Psoas muscle (tissue), 8 donors: Measurements from ENCODE around the gene CSRNP2. TPM values are rescaled to one million over a fixed set of nuclear protein-coding genes. Genes with fewer than 3 reads are reported as not detected.

ENCODE experiments used
- ATAC-seq, 4 donors: fragments of 200-7000 bp; cut with Tn5 transposase; one replicate each; pipeline ENCODE4 v1.9.1; 2020; ENCODE audit warnings: moderate library complexity in 3 of 4, mild to moderate bottlenecking in 2 of 4
- DNase-seq, 2 donors: peaks; one replicate each; pipeline ENCODE4 v3.0.0-alpha.2; 2020
- H3K27ac ChIP-seq: fragments of 200-600 bp; one replicate; pipeline ENCODE4 v1.8.0; 2022
- H3K27me3 ChIP-seq, 3 donors: fragments of 200-600 bp in 1 of 3; one replicate each; pipeline versions ENCODE4 v1.6.1 to v1.8.0; 2013 to 2022; ENCODE audit warnings: low read length in 2 of 3, mild to moderate bottlenecking in 2 of 3, moderate library complexity in 1 of 3; ENCODE audit not compliant: insufficient read depth in 3 of 3
- H3K36me3 ChIP-seq, 2 donors: fragments of 200-600 bp in 1 of 2; one replicate each; pipeline versions ENCODE4 v1.6.1 to v1.8.0; 2013 to 2022; ENCODE audit warnings: low read depth in 1 of 2, mild to moderate bottlenecking in 1 of 2, moderate library complexity in 1 of 2; ENCODE audit not compliant: insufficient read depth in 1 of 2
- H3K4me1 ChIP-seq: fragments of 200-600 bp; one replicate; pipeline ENCODE4 v1.8.0; 2022
- H3K4me3 ChIP-seq: fragments of 200-600 bp; one replicate; pipeline ENCODE4 v1.8.0; 2022; ENCODE audit warnings: mild to moderate bottlenecking
- H3K9me3 ChIP-seq: fragments of 200-600 bp; one replicate; pipeline ENCODE4 v1.8.0; 2022
- WGBS, 3 donors: extraction: QIAGEN DNeasy Blood & Tissue Kit; methylation state at CpG; one replicate each; pipeline versions ENCODE4 v1.1.6 to v1.1.7; 2013; 5-methylcytosine and 5-hydroxymethylcytosine counted together
- intact Hi-C, 2 donors: fragments of 100-400 bp; cut with DNase I; formaldehyde crosslinking; loops; one replicate each; pipeline versions ENCODE4 v1.11.0 to v1.14.2; 2022
- polyA plus RNA-seq, 3 donors: library from polyadenylated mRNA; stranded (reverse); fragments of 200-250 nt; gene quantifications; one replicate each; pipeline ENCODE4 v1.2.3, GENCODE V29; 2013
- total RNA-seq, 4 donors: library from RNA; stranded (reverse); fragmentation: NEBNext Ultra II Directional in 2 of 4; extraction: Animal tissue kit (Norgen Biotek cat#: 25700) in 2 of 4; gene quantifications; one replicate each; pipeline versions ENCODE4 v1.2.1 to v1.2.4, GENCODE V29; 2021 to 2023
- TF ChIP-seq, protein P1 (sequence below): fragments of 200-600 bp; IDR thresholded peaks from one replicate; pipeline ENCODE4 v1.8.0; 2022; ENCODE audit warnings: antibody characterized with exemption
- donor health status: healthy with polysubstance abuse.
- donor health status: DM: no; HTN: no; CAD: no; lungs with moderate emphysema.
- donor health status: Bipolar disorder and iron deficiency.
- donor health status: healthy.
- donor health status: DM: yes; HTN: yes; CAD: no.
- donor health status: DM: no; HTN: no; CAD: no.
- donor health status: DM: no; HTN: no; CAD: no.
- donor health status: DM: yes; HTN: yes; CAD: no.

CSRNP2 gene
- total and polyA plus RNA-seq, 7 donors, result 9.2 to 50.5 (median 17.9) TPM

DNA sequence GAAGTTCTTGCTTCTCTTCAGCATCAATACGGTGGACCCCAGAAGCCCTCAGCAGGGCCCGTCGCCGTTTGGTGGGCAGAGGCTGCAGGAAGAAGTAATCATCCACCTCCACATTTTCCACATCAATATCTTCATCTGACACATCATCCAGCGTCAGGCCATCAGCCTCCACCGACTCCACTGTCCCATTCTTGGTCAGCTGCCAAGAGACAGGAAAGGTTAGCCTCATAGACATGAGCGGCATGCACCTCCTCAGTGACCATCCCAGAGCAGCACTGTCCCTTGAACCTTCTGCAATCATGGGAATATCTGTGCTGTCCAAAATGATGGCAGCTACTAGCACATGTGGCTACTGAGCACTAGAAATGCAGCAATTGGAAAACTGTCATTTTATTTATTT is 15.6 kb downstream of the CSRNP2 start:
- Histone ChIP-seq H3K4me1 (no peaks in the 10 kb centered on the region), H3K27me3 (no peaks in the 10 kb centered on the region), H3K36me3 (peaks cover 15 to 97% of the 10 kb centered on the region in 2 donors), H3K9me3 (no peaks in the 10 kb centered on the region), H3K4me3 (no peak overlapping the region), H3K27ac (no peak overlapping the region)
- TF ChIP-seq, protein P1, sequence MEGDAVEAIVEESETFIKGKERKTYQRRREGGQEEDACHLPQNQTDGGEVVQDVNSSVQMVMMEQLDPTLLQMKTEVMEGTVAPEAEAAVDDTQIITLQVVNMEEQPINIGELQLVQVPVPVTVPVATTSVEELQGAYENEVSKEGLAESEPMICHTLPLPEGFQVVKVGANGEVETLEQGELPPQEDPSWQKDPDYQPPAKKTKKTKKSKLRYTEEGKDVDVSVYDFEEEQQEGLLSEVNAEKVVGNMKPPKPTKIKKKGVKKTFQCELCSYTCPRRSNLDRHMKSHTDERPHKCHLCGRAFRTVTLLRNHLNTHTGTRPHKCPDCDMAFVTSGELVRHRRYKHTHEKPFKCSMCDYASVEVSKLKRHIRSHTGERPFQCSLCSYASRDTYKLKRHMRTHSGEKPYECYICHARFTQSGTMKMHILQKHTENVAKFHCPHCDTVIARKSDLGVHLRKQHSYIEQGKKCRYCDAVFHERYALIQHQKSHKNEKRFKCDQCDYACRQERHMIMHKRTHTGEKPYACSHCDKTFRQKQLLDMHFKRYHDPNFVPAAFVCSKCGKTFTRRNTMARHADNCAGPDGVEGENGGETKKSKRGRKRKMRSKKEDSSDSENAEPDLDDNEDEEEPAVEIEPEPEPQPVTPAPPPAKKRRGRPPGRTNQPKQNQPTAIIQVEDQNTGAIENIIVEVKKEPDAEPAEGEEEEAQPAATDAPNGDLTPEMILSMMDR, result no peak
- intact Hi-C loops, result no loop called here
- DNase-seq (no peak), ATAC-seq (no peak)
- WGBS, 3 donors, result 68 to 88% (median 69%) methylated on average over 7 of the region's 7 CpGs

DNA sequence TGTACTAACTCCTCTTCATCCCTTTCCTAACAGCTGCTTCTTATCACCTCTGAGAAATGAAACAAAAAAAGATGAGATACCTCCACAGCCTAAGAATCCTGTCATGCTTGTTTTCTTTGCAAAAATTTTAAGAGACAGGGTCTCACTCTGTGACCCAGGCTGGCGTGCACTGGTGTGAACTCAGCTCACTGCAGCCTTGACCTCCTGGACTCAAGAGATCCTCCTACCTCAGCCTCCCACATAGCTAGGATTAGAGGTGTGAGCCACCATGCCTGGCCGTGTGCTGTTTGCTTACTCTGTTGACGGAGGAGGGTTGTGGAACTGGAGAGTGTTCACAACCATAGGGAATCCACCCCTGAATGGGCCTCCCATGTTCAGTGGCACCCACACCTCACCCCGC is 16.2 kb downstream of the CSRNP2 start:
- TF ChIP-seq, protein P1, result no peak
- WGBS, 3 donors, result 89 to 92% (median 91%) methylated on average over 4 of the region's 4 CpGs
- Histone ChIP-seq H3K9me3 (no peaks in the 10 kb centered on the region), H3K36me3 (peaks cover 18 to 98% of the 10 kb centered on the region in 2 donors), H3K27me3 (no peaks in the 10 kb centered on the region), H3K4me3 (no peak overlapping the region), H3K4me1 (no peaks in the 10 kb centered on the region), H3K27ac (no peak overlapping the region)
- intact Hi-C loops, result no loop called here
- DNase-seq, result no peak
- ATAC-seq, result no peak

DNA sequence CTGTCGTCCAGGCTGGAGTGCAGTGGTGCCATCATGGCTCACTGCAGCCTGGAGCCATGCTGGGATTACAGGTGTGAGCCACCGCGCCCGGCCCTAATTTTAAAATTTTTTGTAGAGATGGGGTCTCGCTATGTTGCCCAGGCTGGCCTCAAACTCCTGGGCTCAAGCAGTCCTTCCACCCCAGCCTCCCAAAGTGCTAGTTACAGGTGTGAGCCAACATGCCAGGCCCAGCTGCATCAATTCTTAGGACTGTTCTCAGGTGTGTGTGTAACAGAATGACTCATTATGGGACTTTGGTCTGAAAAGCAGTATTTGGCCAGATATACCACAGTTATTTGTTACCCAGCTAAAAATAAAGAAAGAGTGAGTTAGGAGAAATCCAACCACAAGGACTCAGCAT is 17.9 kb downstream of the CSRNP2 start:
- ATAC-seq (no peak), DNase-seq (no peak)
- TF ChIP-seq, protein P1, result no peak
- Histone ChIP-seq H3K4me1 (no peaks in the 10 kb centered on the region), H3K9me3 (no peaks in the 10 kb centered on the region), H3K27ac (no peak overlapping the region), H3K36me3 (peaks cover 18 to 93% of the 10 kb centered on the region in 2 donors), H3K27me3 (no peaks in the 10 kb centered on the region), H3K4me3 (no peak overlapping the region)
- 90 to 95% (median 92%) methylated on average over 5 of the region's 5 CpGs for WGBS, 3 donors
- intact Hi-C loops, result no loop called here

DNA sequence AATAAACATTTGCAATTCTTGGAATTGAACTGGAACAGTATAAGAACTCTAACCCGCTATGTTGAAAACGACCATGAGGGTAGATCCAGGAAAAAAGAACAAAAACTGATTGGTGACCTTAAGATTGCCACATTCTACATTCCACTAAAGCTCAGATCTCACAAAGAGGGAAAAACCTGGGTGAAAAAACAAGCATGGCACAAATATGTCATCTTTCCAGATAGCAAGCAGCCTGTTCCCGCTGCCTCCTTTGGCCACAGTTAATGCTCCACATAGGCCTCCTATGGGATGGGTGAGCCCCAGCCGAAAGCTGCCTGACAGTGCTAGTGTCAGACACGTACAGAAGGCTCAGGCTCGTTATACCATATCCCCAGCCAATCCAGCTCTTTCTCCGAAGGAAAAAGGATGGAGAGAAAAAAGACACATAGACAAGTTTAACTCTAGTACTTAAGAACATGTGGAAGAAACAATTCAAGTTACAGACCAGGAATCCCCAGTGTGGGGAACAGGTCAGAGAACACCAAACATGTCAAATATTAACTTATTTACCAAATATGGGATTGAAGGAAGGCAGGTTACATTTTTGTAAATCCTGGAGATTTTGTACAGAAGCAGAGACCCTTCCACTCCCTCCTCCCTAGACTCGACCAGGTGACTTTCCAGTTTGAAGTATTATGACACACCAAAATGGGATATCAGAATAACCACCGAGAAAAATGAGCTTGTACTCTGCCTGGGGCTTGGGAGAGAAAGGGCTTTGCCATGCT is 20.6 kb downstream of the CSRNP2 start:
- 69 to 79% (median 71%) methylated on average over 9 of the region's 9 CpGs for WGBS, 3 donors
- peaks cover 27 to 94% of the 10 kb centered on the region in 2 donors for H3K36me3 ChIP-seq
- DNase-seq (no peak), ATAC-seq (no peak)
- H3K27ac ChIP-seq, result no peak overlapping the region
- H3K27me3 ChIP-seq, result no peaks in the 10 kb centered on the region
- no peaks in the 10 kb centered on the region for H3K9me3 ChIP-seq
- intact Hi-C loops, result no loop called here
- H3K4me3 ChIP-seq, result no peak overlapping the region
- H3K4me1 ChIP-seq, result no peaks in the 10 kb centered on the region
- TF ChIP-seq, protein P1, result no peak

DNA sequence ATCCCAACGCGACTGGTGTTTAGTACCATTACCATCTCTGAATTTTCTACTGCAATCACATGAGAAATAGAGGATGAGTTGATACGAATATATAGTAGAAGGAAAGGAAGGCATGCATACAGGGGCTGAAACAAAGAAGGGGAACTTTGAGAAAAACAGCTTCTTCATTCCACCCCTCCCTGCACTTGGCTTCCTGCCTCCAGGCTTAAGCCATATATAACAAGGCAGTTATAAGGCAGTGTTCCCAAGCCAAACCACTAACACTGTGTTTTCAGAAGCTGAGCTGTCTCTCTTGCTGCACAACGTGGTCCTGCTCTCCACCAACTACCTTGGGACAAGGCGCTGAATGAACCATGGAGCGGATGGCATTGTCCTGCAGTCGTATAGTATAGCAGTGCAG is 24.3 kb downstream of the CSRNP2 start:
- Histone ChIP-seq H3K27me3 (no peaks in the 10 kb centered on the region), H3K4me3 (no peak overlapping the region), H3K36me3 (peaks cover 25 to 94% of the 10 kb centered on the region in 2 donors), H3K4me1 (no peaks in the 10 kb centered on the region), H3K9me3 (no peaks in the 10 kb centered on the region), H3K27ac (no peak overlapping the region)
- ATAC-seq, result no peak
- intact Hi-C loops, result no loop called here
- no peak for DNase-seq
- TF ChIP-seq, protein P1, result no peak
- 85 to 89% (median 86%) methylated on average over 7 of the region's 7 CpGs for WGBS, 3 donors
